HepG2 (cell line): ENCODE data around the gene DENND10. TPM values are rescaled to one million over a fixed set of nuclear protein-coding genes. Genes with fewer than 3 reads are reported as not detected.

ENCODE experiments used
- ARNT ChIP-seq: fragments of 450-650 bp; IDR thresholded peaks from 2 replicates; pipeline ENCODE4 v1.6.1; 2017
- ASH2L ChIP-seq: fragments of 300-600, 200-600 bp; sonication (generic); IDR thresholded peaks from 2 replicates; pipeline ENCODE4 v1.7.0; 2017; ENCODE audit warnings: low read depth, mild to moderate bottlenecking, moderate library complexity, mixed read lengths, low read length; ENCODE audit not compliant: insufficient read length
- BRCA1 ChIP-seq: sonication (generic); formaldehyde crosslinking; IDR thresholded peaks from 2 replicates; pipeline ENCODE4 v1.4.0; 2020; ENCODE audit warnings: missing genetic modification reagents
- DPF2 ChIP-seq: sonication (generic); formaldehyde crosslinking; IDR thresholded peaks from 2 replicates; pipeline ENCODE4 v1.4.0; 2020; ENCODE audit warnings: mild to moderate bottlenecking, low read depth, missing genetic modification reagents, borderline replicate concordance
- E2F5 ChIP-seq: sonication (generic); formaldehyde crosslinking; conservative IDR thresholded peaks from 2 replicates; pipeline ENCODE4 v1.4.0; 2020; ENCODE audit warnings: missing genetic modification reagents
- HNRNPK ChIP-seq: fragments of 200-400 bp; formaldehyde crosslinking; IDR thresholded peaks from 2 replicates; pipeline ENCODE4 v1.6.1; 2018; ENCODE audit warnings: low read length, low read depth, moderate library complexity, mild to moderate bottlenecking; ENCODE audit not compliant: poor library complexity, severe bottlenecking
- KDM1A ChIP-seq: IDR thresholded peaks from 2 replicates; pipeline ENCODE4 v1.6.1; 2016; ENCODE audit warnings: missing compliant biosample characterization
- MED8 ChIP-seq: sonication (generic); formaldehyde crosslinking; IDR thresholded peaks from 2 replicates; pipeline ENCODE4 v1.8.1; 2023; ENCODE audit warnings: mild to moderate bottlenecking, missing genetic modification reagents; ENCODE audit not compliant: insufficient replicate concordance
- MXI1 ChIP-seq: IDR thresholded peaks from 3 replicates; pipeline ENCODE4 v1.6.1; 2012; ENCODE audit warnings: low read depth, low read length, inconsistent platforms, borderline replicate concordance
- POLR2A ChIP-seq, 2 experiments: IDR thresholded peaks; 2 replicates each; pipeline ENCODE4 v1.6.1; 2011; ENCODE audit warnings: low read depth in 2 of 2, low read length in 2 of 2, mild to moderate bottlenecking in 1 of 2, moderate library complexity in 1 of 2; ENCODE audit not compliant: insufficient read depth in 1 of 2
- TFAP4 ChIP-seq: sonication (generic); IDR thresholded peaks from 2 replicates; pipeline ENCODE4 v1.6.1; 2016; ENCODE audit warnings: low read depth, borderline replicate concordance
- TOE1 ChIP-seq: sonication (generic); formaldehyde crosslinking; IDR thresholded peaks from 2 replicates; pipeline ENCODE4 v1.4.0; 2020; ENCODE audit warnings: mild to moderate bottlenecking, missing genetic modification reagents
- ZBTB40 ChIP-seq, 2 experiments: fragments of 450-650 bp in 1 of 2; sonication (generic) in 1 of 2; formaldehyde crosslinking in 1 of 2; IDR thresholded peaks; 2 replicates each; pipeline versions ENCODE4 v1.6.1 to v1.8.0; 2016 to 2022; ENCODE audit warnings: antibody characterized with exemption in 1 of 2, mild to moderate bottlenecking in 1 of 2, missing genetic modification reagents in 1 of 2
- ZFYVE20 ChIP-seq: sonication (generic); formaldehyde crosslinking; IDR thresholded peaks from 2 replicates; pipeline ENCODE4 v1.8.0; 2023; ENCODE audit warnings: low read depth, mild to moderate bottlenecking, moderate library complexity, missing genetic modification reagents, borderline replicate concordance
- ZNF232 ChIP-seq: sonication (generic); formaldehyde crosslinking; IDR thresholded peaks from 2 replicates; pipeline ENCODE4 v1.4.0; 2020; ENCODE audit warnings: missing genetic modification reagents, borderline replicate concordance
- ZNF33B ChIP-seq: sonication (generic); formaldehyde crosslinking; IDR thresholded peaks from 2 replicates; pipeline ENCODE4 v1.5.1; 2020; ENCODE audit warnings: mild to moderate bottlenecking, missing genetic modification reagents
- ZNF383 ChIP-seq: sonication (generic); formaldehyde crosslinking; IDR thresholded peaks from 2 replicates; pipeline ENCODE4 v1.4.0; 2020; ENCODE audit warnings: missing genetic modification reagents, mild to moderate bottlenecking, borderline replicate concordance
- ZNF709 ChIP-seq: sonication (generic); formaldehyde crosslinking; IDR thresholded peaks from 2 replicates; pipeline ENCODE4 v1.5.0; 2020; ENCODE audit warnings: mild to moderate bottlenecking, missing genetic modification reagents
- ZNF773 ChIP-seq: sonication (generic); formaldehyde crosslinking; IDR thresholded peaks from 2 replicates; pipeline ENCODE4 v1.4.0; 2020; ENCODE audit warnings: missing genetic modification reagents, borderline replicate concordance
- polyA plus RNA-seq, 8 experiments: library from polyadenylated mRNA; depleted of rRNA in 3 of 8; stranded (reverse) in 7 of 8; unstranded in 1 of 8; fragments of >200 nt; fragmentation: Illumina TruSeq in 4 of 8; extraction: Trizol in 4 of 8; gene quantifications; 2 replicates each; pipeline versions ENCODE4 v1.2.1 to v1.2.3, GENCODE V29; 2011 to 2016; ENCODE audit warnings: low read depth in 4 of 8, missing spikeins in 1 of 8, mixed read lengths in 1 of 8; ENCODE audit not compliant: insufficient read depth in 1 of 8
- total RNA-seq, 5 experiments: library from RNA; depleted of rRNA; stranded (reverse); fragments of >200 nt; fragmentation: Illumina TruSeq; extraction: Trizol; gene quantifications; 2 replicates each; pipeline ENCODE4 v1.2.3, GENCODE V29; 2016; ENCODE audit warnings: low read depth in 1 of 5

The DENND10 gene
- total and polyA plus RNA-seq, 2 of the 13 experiments (the other 11 are each of a cell fraction or from before 2014, with no cell fraction given): 43.7 to 78.8 TPM

- TF ChIP-seq E2F5 (CRISPR knock-in tag) (peak; percentile 41; the same call in 1 of the 2 replicates), BRCA1 (CRISPR knock-in tag) (0 out of 2 replicates have a peak, but pooled peaks have one; percentile 50), POLR2A (IDR thresholded peaks at IDR 0.05; ENCODE audit: insufficient read depth in 1 of 2, low read depth in 2 of 2, low read length in 2 of 2) (peak; percentile 89 to 95), ZNF383 (CRISPR knock-in tag) (no peak), ZNF709 (CRISPR knock-in tag) (no peak), MED8 (CRISPR knock-in tag) (peak; percentile 69), ZNF773 (CRISPR knock-in tag) (no peak), ZFYVE20 (CRISPR knock-in tag) (no peak), ZBTB40 (IDR thresholded peaks at IDR 0.05) (no peak), ZBTB40 (CRISPR knock-in tag; IDR thresholded peaks at IDR 0.05) (no peak; the same call in 1 of the 2 replicates), ZNF232 (CRISPR knock-in tag) (no peak), ARNT (no peak), KDM1A (CRISPR knock-in tag) (no peak), DPF2 (CRISPR knock-in tag) (no peak), ASH2L (peak; percentile 53), ZNF33B (CRISPR knock-in tag) (no peak), MXI1 (peak; percentile 78; the same call in 1 of the 3 replicates), TOE1 (CRISPR knock-in tag) (no peak), TFAP4 (no peak), HNRNPK (no peak)
Measured at GRCh38 chr10:119178372-119179119, 74.6 kb downstream of the DENND10 start, which contains the start of gene PRDX3 (continued).
